IgD-negative memory B cell (primary cell): ENCODE results near the gene CBX4. TPM values are rescaled to one million over a fixed set of nuclear protein-coding genes. Genes with fewer than 3 reads are reported as not detected.
A peak's percentile ranks its signal among the peaks of the same experiment; 100 is the strongest.

Experiments
- H3K27ac Mint-ChIP-seq, 3 donors: one replicate each; pipeline ENCODE4 v1.8.0; 2020 to 2022; ENCODE audit warnings: mild to moderate bottlenecking in 3 of 3, mixed read lengths in 3 of 3, moderate library complexity in 1 of 3
- H3K27me3 Mint-ChIP-seq: one replicate; pipeline ENCODE4 v1.8.0; 2021; ENCODE audit warnings: mixed read lengths
- H3K36me3 Mint-ChIP-seq: one replicate; pipeline ENCODE4 v1.8.0; 2020; ENCODE audit warnings: mild to moderate bottlenecking, mixed read lengths
- H3K4me1 Mint-ChIP-seq, 3 donors: one replicate each; pipeline ENCODE4 v1.8.0; 2020 to 2022; ENCODE audit warnings: mixed read lengths in 3 of 3, mild to moderate bottlenecking in 1 of 3
- H3K4me3 Mint-ChIP-seq, 4 donors: one replicate each; pipeline ENCODE4 v1.8.0; 2020 to 2022; ENCODE audit warnings: mild to moderate bottlenecking in 4 of 4, mixed read lengths in 4 of 4, moderate library complexity in 3 of 4
- H3K9me3 Mint-ChIP-seq, 3 donors: one replicate each; pipeline ENCODE4 v1.8.0; 2020 to 2021; ENCODE audit warnings: mixed read lengths in 3 of 3, mild to moderate bottlenecking in 1 of 3
- polyA plus RNA-seq: library from polyadenylated mRNA; unstranded; fragments of 300-500 nt; fragmentation: Illumina TruSeq; gene quantifications from one replicate; pipeline ENCODE4 v1.2.3, GENCODE V29; 2021

The CBX4 gene
- polyA plus RNA-seq, 1 donor from 2014 or later = 4.1 TPM

GRCh38 chr17:79851461-79851817 is 12.2 kb upstream of the CBX4 start:
- Mint-ChIP-seq H3K4me3 (no peak overlapping the region), H3K27ac (no peak overlapping the region), H3K9me3 (no peaks in the 10 kb centered on the region)

GRCh38 chr17:79850571-79851460 is 11.6 kb upstream of the CBX4 start:
- no peaks in the 10 kb centered on the region for H3K9me3 Mint-ChIP-seq
- H3K36me3 Mint-ChIP-seq = no peaks in the 10 kb centered on the region
- no peak overlapping the region for H3K4me3 Mint-ChIP-seq
- no peak overlapping the region for H3K27ac Mint-ChIP-seq
- peaks cover 6 to 7% (median 6%) of the 10 kb centered on the region in 3 donors for H3K4me1 Mint-ChIP-seq
- H3K27me3 Mint-ChIP-seq = peaks cover 18% of the 10 kb centered on the region

More at GRCh38 chr17:79851461-79851817, 12.2 kb upstream of the CBX4 start:
- no peaks in the 10 kb centered on the region for H3K36me3 Mint-ChIP-seq
- peaks cover 3 to 5% (median 4%) of the 10 kb centered on the region in 3 donors for H3K4me1 Mint-ChIP-seq
- H3K27me3 Mint-ChIP-seq = peaks cover 16% of the 10 kb centered on the region

- no peak overlapping the region for H3K27ac Mint-ChIP-seq
- peaks cover 17% of the 10 kb centered on the region for H3K27me3 Mint-ChIP-seq
- H3K4me1 Mint-ChIP-seq = peaks cover 11 to 15% (median 12%) of the 10 kb centered on the region in 3 donors
- H3K4me3 Mint-ChIP-seq = no peak overlapping the region
- no peaks in the 10 kb centered on the region for H3K9me3 Mint-ChIP-seq
- H3K36me3 Mint-ChIP-seq = no peaks in the 10 kb centered on the region
Observed at GRCh38 chr17:79849953-79850352, 10.7 kb upstream of the CBX4 start.

- Mint-ChIP-seq H3K27me3 (peaks cover 21% of the 10 kb centered on the region), H3K36me3 (no peaks in the 10 kb centered on the region), H3K27ac (no peak overlapping the region), H3K9me3 (no peaks in the 10 kb centered on the region), H3K4me1 (peaks cover 12 to 19% (median 13%) of the 10 kb centered on the region in 3 donors), H3K4me3 (no peak overlapping the region)
Observed at GRCh38 chr17:79848370-79848766, 9.1 kb upstream of the CBX4 start.

GRCh38 chr17:79847698-79848369 is 8.6 kb upstream of the CBX4 start:
- Mint-ChIP-seq H3K27ac (no peak overlapping the region), H3K27me3 (peaks cover 24% of the 10 kb centered on the region), H3K9me3 (peaks cover 0 to under 1% (median 0%) of the 10 kb centered on the region in 3 donors), H3K4me1 (peaks cover 12 to 21% (median 15%) of the 10 kb centered on the region in 3 donors), H3K4me3 (no peak overlapping the region), H3K36me3 (no peaks in the 10 kb centered on the region)

- H3K9me3 Mint-ChIP-seq = peaks cover 0 to 3% (median 0%) of the 10 kb centered on the region in 3 donors
- peak overlapping the region in 1 of 3 donors; percentile 87 for H3K27ac Mint-ChIP-seq
- H3K27me3 Mint-ChIP-seq = peaks cover 34% of the 10 kb centered on the region
- H3K4me1 Mint-ChIP-seq = peaks cover 12 to 27% (median 17%) of the 10 kb centered on the region in 3 donors
- H3K36me3 Mint-ChIP-seq = no peaks in the 10 kb centered on the region
- peak overlapping the region in 2 of 4 donors; percentile 5 to 63 for H3K4me3 Mint-ChIP-seq
Observed at GRCh38 chr17:79845601-79845949, 6.3 kb upstream of the CBX4 start.

- H3K27me3 Mint-ChIP-seq = peaks cover 36% of the 10 kb centered on the region
- peaks cover 0 to 3% (median 0%) of the 10 kb centered on the region in 3 donors for H3K9me3 Mint-ChIP-seq
- H3K27ac Mint-ChIP-seq = peak overlapping the region in 1 of 3 donors; percentile 87
Observed at GRCh38 chr17:79844869-79845600, 5.8 kb upstream of the CBX4 start.

GRCh38 chr17:79843816-79844800 is 4.9 kb upstream of the CBX4 start:
- Mint-ChIP-seq H3K27ac (peak overlapping the region in 2 of 3 donors; percentile 90 to 92), H3K27me3 (peaks cover 38% of the 10 kb centered on the region), H3K36me3 (no peaks in the 10 kb centered on the region), H3K4me1 (peaks cover 16 to 27% (median 17%) of the 10 kb centered on the region in 3 donors), H3K4me3 (peak overlapping the region; percentile 72 to 96 (median 91)), H3K9me3 (peaks cover 0 to 3% (median 0%) of the 10 kb centered on the region in 3 donors)

More at GRCh38 chr17:79844869-79845600, 5.8 kb upstream of the CBX4 start:
- Mint-ChIP-seq H3K4me1 (peaks cover 14 to 27% (median 17%) of the 10 kb centered on the region in 3 donors), H3K36me3 (no peaks in the 10 kb centered on the region), H3K4me3 (peak overlapping the region in 3 of 4 donors; percentile 5 to 63 (median 43))

- H3K27me3 Mint-ChIP-seq = peaks cover 36% of the 10 kb centered on the region
- peaks cover 16 to 27% (median 17%) of the 10 kb centered on the region in 3 donors for H3K4me1 Mint-ChIP-seq
- H3K4me3 Mint-ChIP-seq = peak overlapping the region; percentile 72 to 96 (median 91)
- H3K36me3 Mint-ChIP-seq = no peaks in the 10 kb centered on the region
- H3K9me3 Mint-ChIP-seq = peaks cover 0 to 3% (median 0%) of the 10 kb centered on the region in 3 donors
- peak overlapping the region in 2 of 3 donors; percentile 90 to 92 for H3K27ac Mint-ChIP-seq
Observed at GRCh38 chr17:79843474-79843815, 4.2 kb upstream of the CBX4 start.

- Mint-ChIP-seq H3K4me3 (peak overlapping the region; percentile 51 to 92 (median 82)), H3K27me3 (peaks cover 33% of the 10 kb centered on the region), H3K9me3 (peaks cover 0 to 3% (median 0%) of the 10 kb centered on the region in 3 donors), H3K36me3 (peaks cover 2% of the 10 kb centered on the region), H3K4me1 (peaks cover 20 to 27% (median 20%) of the 10 kb centered on the region in 3 donors), H3K27ac (peak overlapping the region; percentile 83 to 92 (median 89))
Observed at GRCh38 chr17:79842656-79843473, 3.6 kb upstream of the CBX4 start.

GRCh38 chr17:79842136-79842655 is 3.0 kb upstream of the CBX4 start:
- H3K9me3 Mint-ChIP-seq = peaks cover 0 to 3% (median 0%) of the 10 kb centered on the region in 3 donors
- H3K27me3 Mint-ChIP-seq = peaks cover 29% of the 10 kb centered on the region
- H3K4me3 Mint-ChIP-seq = peak overlapping the region; percentile 51 to 92 (median 78)
- peaks cover 21 to 30% (median 21%) of the 10 kb centered on the region in 3 donors for H3K4me1 Mint-ChIP-seq
- peaks cover 2% of the 10 kb centered on the region for H3K36me3 Mint-ChIP-seq
- H3K27ac Mint-ChIP-seq = peak overlapping the region; percentile 86 to 92 (median 89)

GRCh38 chr17:79841369-79842135 is 2.3 kb upstream of the CBX4 start:
- peaks cover 25 to 37% (median 27%) of the 10 kb centered on the region in 3 donors for H3K4me1 Mint-ChIP-seq
- H3K27ac Mint-ChIP-seq = peak overlapping the region; percentile 86 to 92 (median 87)
- H3K27me3 Mint-ChIP-seq = peaks cover 29% of the 10 kb centered on the region
- H3K4me3 Mint-ChIP-seq = peak overlapping the region in 3 of 4 donors; percentile 60 to 92 (median 84)
- peaks cover 2% of the 10 kb centered on the region for H3K36me3 Mint-ChIP-seq
- peaks cover 0 to 3% (median 0%) of the 10 kb centered on the region in 3 donors for H3K9me3 Mint-ChIP-seq
